ENCODE measurements around the gene HNRNPA3. TPM values are rescaled to one million over a fixed set of nuclear protein-coding genes. Genes with fewer than 3 reads are reported as not detected.
"Not testable (repeated sequence)": the region's sequence is repeated elsewhere in the genome, so short reads cannot be mapped to it uniquely, and the experiment has no call there.

Gene HNRNPA3
- total RNA-seq, 1 donor from 2014 or later = 50.7 TPM

DNA sequence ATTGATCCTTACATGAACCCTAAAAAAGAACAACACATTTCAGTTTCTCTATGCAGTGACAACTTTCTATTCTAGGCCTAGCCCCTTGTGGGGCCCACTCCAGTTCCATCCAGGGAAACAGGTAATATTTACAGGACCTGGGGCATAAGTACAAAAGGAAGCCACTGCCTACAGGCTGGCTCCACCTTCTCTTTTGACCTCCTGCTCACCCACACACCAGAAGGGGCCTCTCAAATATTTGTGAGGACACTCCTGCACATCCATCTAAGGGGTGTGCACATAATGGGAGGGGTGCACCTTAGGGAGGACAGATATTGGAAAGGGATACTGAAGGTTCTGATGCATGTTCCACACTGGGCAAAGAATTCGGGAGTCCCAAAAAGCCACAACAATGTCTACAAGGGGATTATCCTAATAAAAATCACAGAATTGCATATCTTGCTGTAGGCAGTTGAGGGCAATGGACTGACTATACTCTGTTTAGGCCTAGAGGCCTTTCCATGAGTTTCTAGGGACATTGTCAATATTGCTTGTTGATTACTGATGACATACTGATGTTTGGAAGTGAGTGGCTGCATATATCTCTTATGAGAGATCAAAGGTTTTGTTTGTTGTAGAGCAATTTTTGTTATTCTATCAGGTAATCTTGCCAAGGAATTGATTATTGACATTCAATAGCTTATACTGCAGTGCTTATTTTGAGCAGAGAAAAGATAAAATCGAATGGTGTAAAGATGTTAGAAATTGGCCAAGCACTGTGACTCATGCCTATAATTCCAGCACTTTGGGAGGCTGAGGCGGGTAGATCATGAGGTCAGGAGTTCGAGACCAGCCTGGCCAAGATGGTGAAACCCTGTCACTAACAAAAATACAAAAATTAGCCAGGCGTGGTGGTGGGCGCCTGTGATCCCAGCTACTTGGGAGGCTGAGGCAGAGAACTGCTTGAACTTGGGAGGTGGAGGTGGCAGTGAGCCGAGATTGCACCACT, 23.8 kb upstream of the HNRNPA3 start:
- no peak for DNase-seq (ENCODE audit: low read depth, low spot score)

DNA sequence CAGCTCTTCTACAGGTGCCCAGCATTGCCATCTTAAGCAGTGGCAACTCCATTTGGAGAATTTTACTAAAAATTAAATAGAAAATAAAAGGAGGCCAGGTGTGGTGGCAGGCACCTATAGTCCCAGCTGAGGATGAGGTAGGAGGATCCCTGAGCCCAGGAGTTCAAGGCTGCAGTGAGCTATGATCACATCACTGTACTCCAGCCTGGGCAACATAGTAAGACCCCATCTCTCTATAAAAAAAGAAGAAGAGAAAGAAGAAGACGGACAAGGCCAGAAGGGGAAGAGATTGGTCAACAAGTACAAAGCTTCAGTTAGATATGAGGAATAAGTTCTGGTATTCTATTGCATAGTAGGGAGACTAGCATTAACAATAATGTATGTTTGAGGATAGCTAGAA, 21.7 kb upstream of the HNRNPA3 start:
- DNase-seq (ENCODE audit: low read depth, low spot score) = no peak

DNA sequence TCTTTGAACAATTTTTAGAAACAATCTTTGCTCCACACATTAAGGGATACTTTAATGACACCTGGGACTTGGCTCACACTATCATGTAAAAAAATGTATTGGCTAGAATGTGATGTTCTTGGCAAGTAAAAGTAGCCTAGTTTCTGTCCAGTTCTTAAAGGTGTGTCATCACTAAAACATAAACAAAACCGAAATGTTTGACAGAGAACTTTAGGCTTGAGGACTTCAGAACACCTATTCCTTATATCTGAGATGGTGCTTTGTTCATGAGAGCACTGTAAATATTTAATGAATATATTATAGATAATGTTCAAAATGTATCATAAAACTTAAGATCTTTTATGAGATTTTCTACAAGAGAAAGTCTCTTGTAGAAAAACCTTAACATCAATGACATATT, 19.8 kb upstream of the HNRNPA3 start:
- no peak for DNase-seq (ENCODE audit: low read depth, low spot score)

DNA sequence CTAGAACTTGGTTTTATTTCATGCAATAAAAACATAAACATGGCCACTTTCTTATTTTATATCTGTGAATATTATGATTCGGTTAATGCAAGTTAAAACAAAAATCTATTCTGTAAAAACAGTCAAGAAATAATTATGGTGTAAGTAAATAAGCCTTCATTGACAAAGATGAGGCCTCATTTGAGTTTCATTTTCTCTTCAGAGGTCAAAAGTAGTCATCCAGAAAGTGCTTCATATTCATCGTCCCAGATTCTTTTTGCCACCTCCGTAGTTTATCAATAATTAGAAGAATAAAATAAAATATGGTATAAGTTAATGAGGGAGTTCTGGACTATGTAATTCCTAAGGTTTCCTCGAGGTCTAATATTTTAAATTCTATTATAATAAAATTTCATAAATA, 19.4 kb upstream of the HNRNPA3 start:
- no peak for DNase-seq (ENCODE audit: low read depth, low spot score)

DNA sequence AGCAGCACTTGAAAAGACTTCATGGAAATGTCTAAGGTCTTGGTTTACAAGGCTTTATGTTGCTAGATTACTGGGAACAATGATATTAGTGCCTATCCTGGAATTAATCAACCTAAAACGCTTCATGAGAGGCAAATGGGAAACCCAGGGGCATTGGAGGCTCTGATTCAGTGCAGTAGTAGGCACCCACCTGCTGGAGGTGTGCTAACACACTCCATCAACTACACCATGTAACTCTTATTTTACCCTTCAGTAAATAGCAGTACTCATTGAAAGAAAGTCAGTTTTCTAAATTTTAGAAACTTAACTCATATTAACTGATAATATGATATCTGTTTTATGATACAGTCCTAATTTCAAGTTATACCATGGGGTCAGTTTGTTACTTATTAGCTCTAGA, 17.4 kb upstream of the HNRNPA3 start:
- no peak for DNase-seq (ENCODE audit: low read depth, low spot score)

DNA sequence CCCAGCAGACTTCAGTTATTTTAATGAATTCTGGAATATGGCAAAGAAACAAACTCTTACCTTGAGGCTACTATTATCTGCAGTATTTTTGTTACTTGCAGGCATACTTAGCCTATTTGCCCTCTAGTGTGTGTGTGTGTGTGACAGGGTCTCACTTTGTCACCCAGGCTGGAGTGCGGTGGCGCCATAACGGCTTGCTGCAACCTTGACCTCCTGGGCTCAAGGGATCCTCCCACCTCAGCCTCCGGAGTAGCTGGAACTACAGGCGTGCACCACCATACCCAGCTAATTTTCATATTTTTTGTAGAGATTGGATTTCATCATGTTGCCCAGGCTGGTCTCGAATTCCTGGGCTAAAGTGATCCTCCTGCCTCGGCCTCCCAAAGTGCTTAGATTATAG, 12.2 kb upstream of the HNRNPA3 start:
- DNase-seq (ENCODE audit: low read depth, low spot score) = not testable (repeated sequence)

DNA sequence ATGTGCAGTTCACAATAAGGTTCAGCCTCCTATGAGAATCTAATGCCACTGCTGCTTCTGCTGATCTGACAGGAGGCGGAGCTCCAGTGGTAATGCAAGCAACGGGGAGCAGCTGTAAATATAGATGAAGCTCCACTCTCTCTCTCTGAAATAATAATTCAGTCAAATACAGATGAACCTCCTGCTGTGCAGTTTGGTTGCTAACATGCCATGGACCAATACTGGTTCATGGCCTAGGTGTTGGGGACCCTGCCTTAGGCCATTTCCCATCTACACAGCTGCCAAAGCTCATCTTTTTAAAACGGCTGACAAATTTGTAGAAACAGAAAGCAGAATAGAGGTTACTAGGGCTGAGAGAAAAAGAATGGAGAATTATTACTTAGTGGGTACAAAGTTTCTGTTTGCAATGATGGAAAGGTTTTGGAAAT, 10.7 kb upstream of the HNRNPA3 start:
- DNase-seq (ENCODE audit: low read depth, low spot score) = no peak

DNA sequence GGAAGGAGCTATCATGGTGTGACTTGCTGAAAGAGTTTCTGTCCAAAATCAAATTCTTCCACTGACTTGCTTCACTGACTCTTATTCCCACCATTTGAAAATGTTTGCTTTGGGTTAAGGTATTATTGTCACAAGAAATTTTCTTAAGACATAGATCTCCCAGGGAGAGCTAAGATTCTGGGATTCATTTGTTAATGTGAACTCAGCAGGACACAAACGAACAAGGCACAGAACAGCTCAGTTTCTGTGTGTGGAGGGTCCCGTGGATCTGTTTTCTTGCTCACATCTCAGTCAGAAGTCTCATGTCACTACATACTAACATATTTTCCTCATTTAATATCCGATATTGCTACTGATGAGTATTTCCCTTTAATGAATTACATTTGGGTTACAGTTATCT, 8.2 kb upstream of the HNRNPA3 start:
- no peak for DNase-seq (ENCODE audit: low read depth, low spot score)

DNA sequence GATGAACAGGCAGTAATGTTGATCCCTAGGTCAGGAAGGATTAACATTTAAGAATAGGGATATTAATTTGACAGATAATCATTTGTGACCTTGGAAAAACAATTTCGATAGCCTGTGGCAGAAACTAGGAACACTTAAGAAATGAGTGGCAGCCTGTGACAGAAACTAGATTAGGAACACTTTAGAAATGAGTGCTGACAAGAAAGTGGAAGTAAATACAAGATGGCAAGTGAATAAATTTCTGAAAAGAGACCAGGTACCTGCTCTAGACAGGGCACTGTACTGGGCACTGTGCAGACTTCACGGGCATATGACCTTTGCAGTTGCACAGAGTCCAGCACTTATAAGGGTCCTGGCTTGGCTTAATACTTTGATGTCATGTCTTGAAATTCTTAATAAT, 5.5 kb upstream of the HNRNPA3 start:
- DNase-seq (ENCODE audit: low read depth, low spot score) = no peak

DNA sequence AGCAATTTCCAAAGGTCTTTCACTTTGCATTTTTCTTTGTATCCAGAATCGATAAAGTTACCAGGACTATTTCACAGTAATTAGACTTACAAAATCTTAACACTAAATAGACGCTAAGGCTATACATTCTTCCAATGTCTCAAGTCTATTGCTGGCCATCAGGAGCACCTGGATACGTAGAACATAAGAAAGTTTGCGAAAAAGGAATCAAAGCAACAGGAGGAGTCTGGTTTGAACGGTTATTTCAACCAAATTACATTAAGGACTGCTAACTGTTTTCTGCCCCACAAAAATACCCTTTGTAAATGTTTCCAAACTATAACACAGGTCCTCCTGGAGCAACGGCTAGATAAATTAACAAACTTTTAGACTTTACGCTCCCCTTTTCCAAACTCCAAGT, 1.4 kb upstream of the HNRNPA3 start:
- DNase-seq (ENCODE audit: low read depth, low spot score) = no peak

DNA sequence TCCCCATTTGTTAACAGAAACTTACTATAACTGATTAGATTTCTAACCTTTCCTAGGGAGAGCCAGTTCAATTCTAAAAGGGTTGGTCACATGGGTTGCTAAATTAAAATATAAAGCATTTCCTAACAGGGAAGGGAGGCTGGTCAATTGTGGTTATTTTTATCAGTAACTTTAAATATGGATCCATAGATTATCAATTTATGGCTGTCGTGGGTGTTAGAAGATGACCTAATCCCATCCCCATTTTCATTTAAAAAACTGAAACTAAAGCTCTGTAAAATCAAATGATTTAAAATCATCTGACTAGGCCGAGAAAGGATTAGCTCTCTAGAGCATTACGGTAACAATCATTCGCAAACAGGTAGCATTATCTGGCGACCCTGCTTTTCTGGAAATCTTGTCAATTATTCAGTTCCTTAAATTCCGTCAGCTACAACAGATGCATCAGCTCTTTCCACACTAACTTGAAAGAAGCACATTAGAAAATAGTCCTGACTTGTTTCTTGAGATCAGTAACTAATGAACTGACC, 953 bp upstream of the HNRNPA3 start:
- no peak for DNase-seq (ENCODE audit: low read depth, low spot score)

DNA sequence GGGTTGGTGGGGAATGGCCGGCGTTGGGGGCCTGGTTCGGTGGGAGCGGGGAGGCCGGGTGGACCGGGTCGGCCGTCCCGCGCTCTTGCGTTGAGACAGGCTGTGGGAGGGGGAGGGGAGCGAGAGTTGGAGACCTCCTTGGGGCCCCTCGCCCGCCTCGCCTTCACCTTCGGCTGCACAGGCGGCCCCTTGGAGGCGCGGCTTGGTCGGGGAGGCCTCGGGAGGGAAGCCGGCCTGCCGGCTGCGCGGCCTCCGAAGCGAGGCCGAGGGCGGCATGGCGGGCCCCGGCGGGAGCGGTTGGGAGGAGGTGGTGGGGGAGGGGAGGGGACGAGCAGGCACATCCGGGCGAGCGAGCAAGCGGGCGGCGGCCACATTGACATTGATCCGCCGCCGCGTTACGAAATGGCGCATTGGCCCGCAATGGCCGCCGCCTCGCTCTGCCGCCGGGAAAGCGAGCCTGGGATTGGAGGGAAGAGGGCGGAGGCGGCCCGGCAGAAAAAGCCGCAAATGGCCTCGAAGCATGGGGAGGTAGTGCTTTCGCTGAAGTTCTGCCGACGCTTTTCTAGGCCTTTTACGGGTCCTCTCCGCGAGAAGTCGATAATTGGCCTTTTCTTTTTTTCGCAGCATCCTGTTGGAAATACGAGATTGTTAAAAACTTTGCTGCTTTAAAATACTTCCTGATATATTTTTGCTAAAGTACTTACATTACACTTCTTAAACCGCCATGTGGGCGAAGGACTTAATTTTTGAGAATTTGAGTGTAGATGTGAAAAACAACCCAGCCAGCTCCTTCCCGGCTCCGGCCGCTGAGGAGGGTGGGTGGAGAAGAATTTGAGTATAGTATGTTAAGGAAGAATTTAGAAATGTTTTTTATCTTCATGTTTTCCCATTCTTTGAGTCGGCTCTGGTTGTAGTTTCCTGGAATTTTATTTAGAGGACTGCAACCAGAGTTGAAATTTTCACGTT, 580 bp downstream of the HNRNPA3 start:
- DNase-seq (ENCODE audit: low read depth, low spot score) = peak; percentile 60

DNA sequence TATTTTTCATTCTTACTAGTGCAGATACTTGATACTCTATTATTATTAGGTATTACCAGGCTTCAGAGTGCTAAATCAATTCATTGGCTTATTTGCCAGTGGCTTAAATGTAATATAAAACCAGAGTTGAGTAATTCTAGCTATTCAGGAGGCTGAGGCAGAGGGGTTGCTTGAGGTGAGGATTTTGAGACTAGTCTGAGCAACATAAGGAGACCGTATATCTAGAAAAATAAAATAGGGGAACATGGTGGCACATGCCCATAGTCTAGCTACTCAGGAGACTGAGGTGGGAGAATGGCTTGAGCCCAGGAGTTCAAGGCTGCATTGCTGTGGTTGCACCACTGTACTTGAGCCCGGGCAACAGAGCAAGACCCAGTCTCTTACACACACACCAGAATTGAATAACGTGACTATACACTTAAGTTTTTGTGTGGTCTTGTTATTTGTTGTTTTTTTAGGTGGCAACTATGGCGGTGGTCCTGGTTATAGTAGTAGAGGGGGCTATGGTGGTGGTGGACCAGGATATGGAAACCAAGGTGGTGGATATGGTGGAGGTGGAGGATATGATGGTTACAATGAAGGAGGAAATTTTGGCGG, 4.8 kb downstream of the HNRNPA3 start:
- DNase-seq (ENCODE audit: low read depth, low spot score) = no peak

DNA sequence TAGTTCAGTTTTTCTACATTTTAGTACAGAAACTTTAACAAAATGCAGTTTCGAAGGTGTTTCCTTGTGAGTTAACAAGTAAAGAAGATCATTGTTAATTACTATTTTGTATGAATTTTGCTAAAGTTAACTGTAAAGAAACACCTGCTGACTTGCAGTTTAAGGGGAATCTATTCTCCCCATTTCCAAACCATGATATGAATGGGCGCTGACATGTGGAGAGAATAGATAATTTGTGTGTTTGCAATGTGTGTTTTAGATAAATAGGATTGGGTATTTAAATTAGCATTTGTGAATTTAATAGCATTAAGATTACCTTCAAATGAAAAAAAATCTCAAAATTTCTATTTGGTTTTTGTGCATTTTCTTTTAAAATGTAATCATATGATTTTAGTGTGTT, 7.2 kb downstream of the HNRNPA3 start:
- not testable (repeated sequence) for DNase-seq (ENCODE audit: low read depth, low spot score)

DNA sequence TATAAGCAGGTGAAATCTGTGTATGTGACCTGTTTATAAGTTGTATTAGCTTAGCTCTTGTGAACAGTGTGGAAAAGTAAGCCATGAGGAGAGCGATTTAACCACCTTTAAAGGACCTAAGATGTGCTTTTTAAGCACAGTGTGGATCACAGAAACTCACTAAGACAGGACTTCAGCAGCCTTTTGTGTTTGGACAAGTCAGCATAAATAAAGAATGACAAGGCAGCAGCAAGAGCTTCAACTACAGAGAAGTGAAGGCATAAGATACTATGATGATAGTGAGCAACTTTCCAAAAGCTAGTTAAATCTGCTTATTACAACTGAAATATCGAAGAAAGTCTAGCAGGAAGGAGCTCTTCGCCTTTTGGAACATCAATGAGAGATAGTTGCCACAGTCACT, 8.9 kb downstream of the HNRNPA3 start:
- no peak for DNase-seq (ENCODE audit: low read depth, low spot score)

DNA sequence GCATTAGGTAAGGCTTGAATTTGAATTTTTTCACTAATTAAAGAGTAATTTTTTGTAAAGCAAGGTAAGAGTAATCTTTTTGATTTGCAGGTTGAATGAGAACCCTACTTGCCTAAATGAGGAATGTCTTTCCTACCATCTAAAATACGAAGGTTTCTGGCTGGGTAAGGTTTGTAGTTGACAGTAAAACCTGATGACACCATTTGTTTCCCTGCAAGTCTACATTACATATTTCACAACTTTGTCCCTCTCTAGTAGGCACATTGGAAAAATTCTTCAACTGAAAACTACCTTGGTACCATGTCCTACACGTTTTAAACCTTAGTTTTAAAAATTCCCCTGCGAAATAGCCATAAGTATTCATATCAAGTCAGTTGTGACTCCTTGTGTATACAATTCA, 9.4 kb downstream of the HNRNPA3 start:
- no peak for DNase-seq (ENCODE audit: low read depth, low spot score)

DNA sequence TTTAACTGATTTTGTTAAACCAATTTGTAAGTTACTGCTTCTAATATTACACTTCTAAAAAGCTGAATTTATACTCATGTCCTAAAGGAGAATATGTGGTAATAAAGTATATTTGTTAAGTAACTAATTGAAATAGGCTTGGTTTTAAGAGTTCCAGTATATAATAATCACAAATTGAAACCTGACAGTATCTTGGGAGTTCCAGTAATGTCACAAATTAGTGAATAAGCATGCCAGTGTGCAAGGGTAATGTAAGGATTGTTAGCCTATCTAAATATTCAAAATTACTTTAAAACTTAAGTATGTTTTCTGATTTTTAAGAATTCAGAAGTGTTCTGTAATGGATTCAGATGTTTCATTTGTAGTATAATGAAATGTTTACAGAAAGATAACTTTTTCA, 10.8 kb downstream of the HNRNPA3 start:
- not testable (repeated sequence) for DNase-seq (ENCODE audit: low read depth, low spot score)

DNA sequence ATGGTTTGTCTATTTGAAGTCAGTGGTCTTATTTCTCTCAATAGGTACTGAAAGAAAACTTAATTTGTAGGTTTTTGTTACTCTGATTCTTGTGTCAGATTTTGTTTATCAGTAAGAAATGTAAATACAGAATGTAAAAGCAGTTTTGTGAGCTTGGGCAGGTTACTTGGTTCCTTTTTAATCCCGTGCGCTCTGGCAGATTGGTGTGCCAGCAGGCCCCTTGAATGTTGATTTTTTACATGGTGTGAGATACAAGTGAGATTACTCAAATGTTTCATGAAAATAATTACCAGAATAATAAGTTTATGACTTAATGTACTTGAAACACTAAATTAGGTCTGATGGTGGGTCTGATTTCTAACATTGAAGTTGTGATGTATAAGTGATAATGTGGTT, 13.4 kb downstream of the HNRNPA3 start:
- no peak for DNase-seq (ENCODE audit: low read depth, low spot score)

DNA sequence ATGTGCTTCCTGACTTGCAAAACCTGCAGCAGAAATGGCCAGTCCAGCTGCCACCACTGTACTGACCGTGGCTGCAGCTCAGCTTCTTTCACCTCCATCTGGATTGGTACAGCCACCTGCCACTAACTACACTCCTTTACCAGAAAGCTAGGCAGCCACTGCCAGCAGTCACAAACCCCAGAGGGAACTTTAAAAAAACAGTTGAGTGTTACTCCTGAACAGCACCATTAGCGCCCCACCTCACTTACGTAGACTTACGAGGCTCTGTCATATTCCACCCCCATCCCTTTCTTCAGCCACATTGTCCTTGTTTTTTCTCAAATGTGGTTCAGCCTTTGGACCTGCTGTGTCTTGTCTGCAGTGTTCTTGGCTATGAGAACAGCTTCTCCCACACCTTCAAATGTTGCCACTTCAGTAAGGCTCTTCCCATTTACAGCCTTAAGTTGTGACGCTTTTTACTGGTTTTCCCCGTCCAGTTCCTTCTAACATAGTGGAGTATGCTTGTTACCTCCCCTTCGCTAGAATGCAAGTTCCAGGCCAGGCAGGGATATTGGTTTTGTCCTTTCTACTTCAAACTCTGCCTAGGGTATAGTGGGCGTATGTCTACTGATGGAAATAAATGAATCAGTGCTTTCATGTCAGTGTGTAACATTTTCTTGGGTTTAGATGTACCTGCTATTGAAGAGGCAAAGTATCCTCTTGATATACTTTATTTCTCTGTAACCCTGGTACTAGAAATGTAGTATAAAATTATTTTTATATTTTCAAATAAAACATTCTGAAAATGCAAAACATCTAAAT, 17.0 kb downstream of the HNRNPA3 start:
- DNase-seq (ENCODE audit: low read depth, low spot score) = no peak

DNA sequence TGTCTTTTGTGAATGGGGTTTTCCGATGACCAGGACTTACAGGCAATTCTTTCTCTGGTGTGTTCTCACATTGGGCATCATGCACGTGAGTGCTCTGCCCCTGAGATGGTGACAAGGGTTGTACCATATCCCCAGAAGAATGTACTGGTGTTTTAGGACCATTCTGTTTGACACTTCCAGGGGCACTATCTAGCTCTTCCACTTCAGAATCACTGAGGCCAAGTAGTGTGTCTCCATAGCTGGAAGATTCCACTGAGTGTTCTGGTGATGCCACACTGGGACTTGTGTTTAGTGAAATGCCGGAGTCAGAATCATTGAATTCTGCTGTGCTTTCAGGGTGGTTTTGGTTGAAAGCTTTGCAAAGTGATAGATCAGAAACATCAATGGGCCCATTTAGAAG, 18.7 kb downstream of the HNRNPA3 start:
- DNase-seq (ENCODE audit: low read depth, low spot score) = no peak

Data from pulmonary artery endothelial cell (primary cell).